HG03103 (cell line): Measurements from ENCODE around the gene SACM1L.

Experiments
- ATAC-seq: cut with Tn5 transposase; IDR thresholded peaks from one replicate; pipeline ENCODE4 v1.9.1; 2021; ENCODE audit warnings: low read depth; ENCODE audit not compliant: unreplicated experiment

Gene SACM1L

GRCh38 chr3:45762647-45763302 is 73.6 kb downstream of the SACM1L start:
- ATAC-seq: no peak

- no peak for ATAC-seq
Measured at GRCh38 chr3:45763303-45763675, 74.1 kb downstream of the SACM1L start.

GRCh38 chr3:45765266-45765851 is 76.2 kb downstream of the SACM1L start:
- no peak for ATAC-seq

- no peak for ATAC-seq
Measured at GRCh38 chr3:45765958-45766357, 76.8 kb downstream of the SACM1L start.

- ATAC-seq: no peak
Measured at GRCh38 chr3:45771166-45771775, 82.1 kb downstream of the SACM1L start.

- ATAC-seq: no peak
Measured at GRCh38 chr3:45771831-45772230, 82.6 kb downstream of the SACM1L start.

GRCh38 chr3:45772341-45773035 is 83.3 kb downstream of the SACM1L start:
- ATAC-seq: no peak

GRCh38 chr3:45773072-45773471 is 83.9 kb downstream of the SACM1L start:
- no peak for ATAC-seq

GRCh38 chr3:45773714-45774449 is 84.7 kb downstream of the SACM1L start:
- ATAC-seq: no peak

- ATAC-seq: no peak
Measured at GRCh38 chr3:45774581-45775521, 85.7 kb downstream of the SACM1L start.

GRCh38 chr3:45775571-45776300 is 86.5 kb downstream of the SACM1L start:
- no peak for ATAC-seq

- ATAC-seq: no peak
Measured at GRCh38 chr3:45776301-45776595, 87.1 kb downstream of the SACM1L start.

GRCh38 chr3:45776611-45777010 is 87.4 kb downstream of the SACM1L start:
- no peak for ATAC-seq

- no peak for ATAC-seq
Measured at GRCh38 chr3:45777111-45777745, 88.0 kb downstream of the SACM1L start.

- ATAC-seq: no peak
Measured at GRCh38 chr3:45777746-45778386, 88.7 kb downstream of the SACM1L start.

- no peak for ATAC-seq
Measured at GRCh38 chr3:45778761-45779201, 89.6 kb downstream of the SACM1L start.

- no peak for ATAC-seq
Measured at GRCh38 chr3:45779746-45780735, 90.8 kb downstream of the SACM1L start.
